Measurements from ENCODE around the gene FGF22. TPM values are rescaled to one million over a fixed set of nuclear protein-coding genes. Genes with fewer than 3 reads are reported as not detected.
A peak's percentile ranks its signal among the peaks of the same experiment; 100 is the strongest.

The FGF22 gene
- total RNA-seq, 8 experiments from 2014 or later, result 0.11 to 2.3 (median 0.51) TPM

GRCh38 chr19:676339-677105 lies 36.8 kb downstream of the FGF22 start, which contains the start of gene FSTL3:
FSTL3 (plus strand) TSS chr19:676392; CDS start chr19:676424, 32 bp downstream.
- peak in 1 of 8 experiments; percentile 1 for ATAC-seq (replicated peaks in 6 of 8)
- in situ Hi-C loops (cut with MboI; ENCODE audit: low pct_unique_long_range_greater_than_20kb in 2 of 9, low sequenced_read_pairs in 9 of 9, unreplicated experiment in 9 of 9), result no loop called here
- WGBS, 10 experiments, result 0% methylated on average over 6 of the region's 63 CpGs; no CpG with 5 or more reads in 9 of the 10 experiments
- Histone ChIP-seq H3K4me3 (peak within 1 kb of the TSS in 4 of 5 donors; percentile 6 to 38 (median 20)), H3K27ac (peak within 1 kb of the TSS; percentile 33 to 83), H3K4me1 (replicated peaks in 1 of 2) (peaks cover 34 to 43% of the 10 kb centered on the region in 2 donors)

DNA sequence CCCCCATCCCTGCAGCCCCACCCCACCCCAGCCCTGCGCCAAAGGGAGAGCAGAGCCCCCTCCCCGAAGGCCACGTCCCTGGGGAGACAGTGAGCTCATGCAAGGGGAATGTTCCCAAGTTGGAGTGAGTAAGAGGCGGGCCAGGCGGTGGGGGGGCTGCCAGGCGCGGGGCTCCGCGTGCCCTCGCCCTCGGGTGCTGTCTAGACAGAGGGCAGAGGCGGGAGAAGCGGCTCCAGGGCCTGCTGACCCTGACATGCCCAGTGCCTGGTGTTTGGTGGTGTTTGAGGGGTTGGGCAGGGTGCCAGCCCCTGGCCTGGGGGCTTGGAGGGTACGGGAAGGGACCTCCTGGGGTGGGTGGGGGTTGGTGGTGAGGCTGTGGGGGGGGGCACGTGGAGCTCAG lies 37.5 kb downstream of the FGF22 start:
- WGBS, 10 experiments, result no CpG with 5 or more reads among the region's 15 CpGs
- no peak overlapping the region for H3K27ac ChIP-seq
- in situ Hi-C loops (cut with MboI; ENCODE audit: low pct_unique_long_range_greater_than_20kb in 2 of 9, low sequenced_read_pairs in 9 of 9, unreplicated experiment in 9 of 9), result no loop called here
- ATAC-seq (replicated peaks in 6 of 8), result peak in 2 of 8 experiments; percentile 2 to 4
- peak overlapping the region in 1 of 5 donors; percentile 38 for H3K4me3 ChIP-seq
- peaks cover 35 to 44% of the 10 kb centered on the region in 2 donors for H3K4me1 ChIP-seq (replicated peaks in 1 of 2)

GRCh38 chr19:677601-678436 lies 38.1 kb downstream of the FGF22 start:
- H3K27ac ChIP-seq, result no peak overlapping the region
- ATAC-seq (replicated peaks in 6 of 8), result peak in 1 of 8 experiments; percentile 1

GRCh38 chr19:678791-679388 lies 39.2 kb downstream of the FGF22 start:
- in situ Hi-C loops (cut with MboI; ENCODE audit: low pct_unique_long_range_greater_than_20kb in 2 of 9, low sequenced_read_pairs in 9 of 9, unreplicated experiment in 9 of 9), result no loop called here
- peaks cover 35 to 44% of the 10 kb centered on the region in 2 donors for H3K4me1 ChIP-seq (replicated peaks in 1 of 2)
- H3K27ac ChIP-seq, result peak overlapping the region in 1 of 2 donors; percentile 98
- peak overlapping the region; percentile 67 to 93 (median 76) for H3K4me3 ChIP-seq
- no peak for ATAC-seq (replicated peaks in 6 of 8)
- 60% methylated on average over 1 of the region's 16 CpGs; no CpG with 5 or more reads in 9 of the 10 experiments for WGBS, 10 experiments

More at GRCh38 chr19:677601-678436, 38.1 kb downstream of the FGF22 start:
- in situ Hi-C loops (cut with MboI; ENCODE audit: low pct_unique_long_range_greater_than_20kb in 2 of 9, low sequenced_read_pairs in 9 of 9, unreplicated experiment in 9 of 9), result no loop called here
- WGBS, 10 experiments, result 50 to 80% (median 67%) methylated on average over 1 to 2 of the region's 22 CpGs; no CpG with 5 or more reads in 5 of the 10 experiments
- no peak overlapping the region for H3K4me3 ChIP-seq
- H3K4me1 ChIP-seq (replicated peaks in 1 of 2), result peaks cover 35 to 44% of the 10 kb centered on the region in 2 donors

DNA sequence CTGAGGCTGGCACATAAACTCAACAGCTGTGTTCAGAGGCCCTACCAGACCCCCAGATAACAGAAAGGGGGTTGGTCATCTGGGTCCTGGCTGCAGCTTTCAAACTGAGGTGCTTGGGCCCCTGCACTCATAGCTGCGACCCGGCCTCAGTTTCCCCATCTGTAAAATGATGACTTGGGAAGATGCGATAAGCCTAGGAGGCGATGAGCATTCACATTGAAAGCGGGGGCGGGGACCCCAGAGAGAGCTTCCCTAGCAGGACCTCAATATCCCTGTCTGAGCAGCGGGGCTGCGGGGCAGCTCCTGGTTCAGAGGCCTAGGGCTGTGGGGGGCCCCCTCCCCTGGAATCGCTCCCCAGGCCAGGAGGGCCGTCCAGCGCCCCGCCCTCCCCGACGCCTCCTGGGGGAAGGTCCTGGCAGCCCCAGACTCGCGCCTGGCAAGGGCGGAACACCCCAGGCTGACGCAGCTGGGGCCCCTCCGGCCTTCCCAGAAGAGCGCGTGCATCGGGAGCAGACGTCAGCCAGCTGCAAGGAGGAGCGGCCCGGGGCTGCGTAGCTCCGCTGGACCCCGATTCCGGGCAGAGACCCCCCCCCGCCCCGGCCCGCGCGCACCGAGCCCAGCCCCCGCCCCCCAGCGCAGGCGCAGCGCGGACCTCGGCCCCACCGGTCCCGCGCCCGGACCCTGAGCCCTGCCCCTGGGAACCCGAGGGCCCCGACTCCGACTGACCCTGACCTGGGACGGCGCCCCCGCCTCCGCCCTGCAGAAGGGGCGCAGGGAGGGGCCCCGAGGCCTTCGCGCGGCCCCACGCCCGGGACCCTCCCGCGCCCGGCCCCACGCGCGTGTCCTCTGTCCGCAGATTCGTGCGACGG lies 40.0 kb downstream of the FGF22 start:
- no CpG with 5 or more reads among the region's 69 CpGs for WGBS, 10 experiments
- Histone ChIP-seq H3K4me1 (replicated peaks in 1 of 2) (peaks cover 35 to 44% of the 10 kb centered on the region in 2 donors), H3K4me3 (peak overlapping the region; percentile 67 to 93 (median 76)), H3K27ac (peak overlapping the region; percentile 97 to 98)
- ATAC-seq (replicated peaks in 6 of 8), result peak; percentile 11 to 52 (median 44)
- in situ Hi-C loops (cut with MboI; ENCODE audit: low pct_unique_long_range_greater_than_20kb in 2 of 9, low sequenced_read_pairs in 9 of 9, unreplicated experiment in 9 of 9), result no loop called here

DNA sequence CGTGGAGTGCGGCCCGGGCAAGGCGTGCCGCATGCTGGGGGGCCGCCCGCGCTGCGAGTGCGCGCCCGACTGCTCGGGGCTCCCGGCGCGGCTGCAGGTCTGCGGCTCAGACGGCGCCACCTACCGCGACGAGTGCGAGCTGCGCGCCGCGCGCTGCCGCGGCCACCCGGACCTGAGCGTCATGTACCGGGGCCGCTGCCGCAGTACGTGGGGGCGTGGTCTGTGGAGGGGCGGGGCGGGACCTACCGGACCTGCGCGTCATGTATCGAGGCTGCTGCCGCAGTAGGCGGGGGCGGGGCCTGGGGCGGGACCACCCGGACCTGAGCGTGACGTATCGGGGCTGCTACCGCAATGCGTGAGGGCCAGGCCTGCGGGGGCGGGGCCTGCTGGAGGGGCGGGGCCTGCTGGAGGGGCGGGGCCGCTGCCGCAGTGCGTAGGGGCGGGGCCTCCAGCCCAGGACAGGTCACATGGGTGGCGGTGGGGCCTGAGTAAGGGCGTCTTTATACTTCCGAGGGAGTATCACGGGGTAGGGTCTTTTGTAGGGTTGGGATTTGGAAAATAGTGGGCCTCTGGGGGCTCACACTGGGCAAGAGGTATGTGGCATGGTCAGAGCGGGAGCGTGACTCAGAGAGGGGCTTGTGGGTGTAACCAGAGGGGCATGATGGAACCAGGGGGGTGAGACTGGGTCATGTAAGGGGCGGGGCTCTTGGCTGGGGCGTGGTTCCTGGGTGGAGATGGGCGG lies 40.8 kb downstream of the FGF22 start:
- peaks cover 31 to 38% of the 10 kb centered on the region in 2 donors for H3K4me1 ChIP-seq (replicated peaks in 1 of 2)
- peak overlapping the region; percentile 67 to 93 (median 76) for H3K4me3 ChIP-seq
- in situ Hi-C loops (cut with MboI; ENCODE audit: low pct_unique_long_range_greater_than_20kb in 2 of 9, low sequenced_read_pairs in 9 of 9, unreplicated experiment in 9 of 9), result no loop called here
- WGBS, 10 experiments, result no CpG with 5 or more reads among the region's 70 CpGs
- ATAC-seq (replicated peaks in 6 of 8), result peak; percentile 44 to 82 (median 76)
- peak overlapping the region; percentile 97 to 98 for H3K27ac ChIP-seq

GRCh38 chr19:681029-682019 lies 41.6 kb downstream of the FGF22 start:
- WGBS, 10 experiments, result 95 to 100% (median 100%) methylated on average over 2 to 4 of the region's 54 CpGs; no CpG with 5 or more reads in 7 of the 10 experiments
- in situ Hi-C loops (cut with MboI; ENCODE audit: low pct_unique_long_range_greater_than_20kb in 2 of 9, low sequenced_read_pairs in 9 of 9, unreplicated experiment in 9 of 9), result no loop called here
- Histone ChIP-seq H3K27ac (peak overlapping the region; percentile 92 to 94), H3K4me3 (peak overlapping the region; percentile 39 to 76 (median 42)), H3K4me1 (replicated peaks in 1 of 2) (peaks cover 24 to 29% of the 10 kb centered on the region in 2 donors)
- ATAC-seq (replicated peaks in 6 of 8), result no peak

- in situ Hi-C loops (cut with MboI; ENCODE audit: low pct_unique_long_range_greater_than_20kb in 2 of 9, low sequenced_read_pairs in 9 of 9, unreplicated experiment in 9 of 9), result no loop called here
- Histone ChIP-seq H3K4me1 (replicated peaks in 1 of 2) (peaks cover 15 to 17% of the 10 kb centered on the region in 2 donors), H3K27ac (no peak overlapping the region), H3K4me3 (no peak overlapping the region)
- no peak for ATAC-seq (replicated peaks in 6 of 8)
- WGBS, 10 experiments, result 60 to 100% (median 96%) methylated on average over 1 to 14 of the region's 25 CpGs; no CpG with 5 or more reads in 5 of the 10 experiments
These were observed 43.1 kb downstream of the FGF22 start for GRCh38 chr19:682678-683320.

- no CpG with 5 or more reads among the region's 31 CpGs for WGBS, 10 experiments
- Histone ChIP-seq H3K4me1 (replicated peaks in 1 of 2) (peaks cover 5 to 6% of the 10 kb centered on the region in 2 donors), H3K4me3 (no peak overlapping the region), H3K27ac (no peak overlapping the region)
- peak in 1 of 8 experiments; percentile 16 for ATAC-seq (replicated peaks in 6 of 8)
- in situ Hi-C loops (cut with MboI; ENCODE audit: low pct_unique_long_range_greater_than_20kb in 2 of 9, low sequenced_read_pairs in 9 of 9, unreplicated experiment in 9 of 9), result no loop called here
These were observed 45.8 kb downstream of the FGF22 start for GRCh38 chr19:685454-685931.

DNA sequence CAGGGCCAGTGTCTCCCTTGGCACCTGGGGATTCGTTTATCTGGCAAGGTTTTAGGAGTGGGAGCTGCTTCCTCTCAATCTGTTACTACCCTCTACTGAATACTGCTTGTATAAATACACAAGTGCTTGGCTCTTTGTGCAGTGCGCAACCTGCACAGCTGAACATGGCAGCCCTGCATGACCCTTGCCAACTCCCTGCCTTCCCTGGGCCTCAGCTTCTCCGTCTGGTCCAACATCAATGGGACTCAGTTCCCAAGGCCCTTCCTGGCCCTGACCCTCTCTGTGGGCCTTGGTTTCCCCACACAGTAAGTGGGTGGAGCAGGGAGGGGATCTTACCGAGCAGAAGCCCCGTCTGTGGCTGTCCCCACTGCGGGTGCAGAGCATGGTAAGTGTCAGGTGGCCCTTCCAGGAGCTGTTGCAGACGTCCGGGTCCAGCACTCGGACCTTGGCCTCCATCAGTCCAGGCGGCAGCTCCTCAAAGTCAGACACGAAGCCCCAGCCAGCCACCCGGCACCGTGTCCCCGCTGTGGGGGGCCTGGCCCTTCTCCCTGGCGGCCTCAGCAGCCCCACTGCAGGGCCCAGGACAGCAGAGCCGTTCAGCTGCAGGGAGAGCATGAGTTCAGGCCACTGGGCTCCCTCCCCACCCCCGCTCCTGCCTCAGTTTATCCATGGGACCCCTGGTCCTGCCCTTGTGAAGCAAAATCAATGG lies 47.1 kb downstream of the FGF22 start:
- no peak overlapping the region for H3K27ac ChIP-seq
- H3K4me1 ChIP-seq (replicated peaks in 1 of 2), result no peaks in the 10 kb centered on the region
- 0 to 75% (median 53%) methylated on average over 1 to 5 of the region's 17 CpGs; no CpG with 5 or more reads in 2 of the 10 experiments for WGBS, 10 experiments
- H3K4me3 ChIP-seq, result no peak overlapping the region
- no peak for ATAC-seq (replicated peaks in 6 of 8)
- in situ Hi-C loops (cut with MboI; ENCODE audit: low pct_unique_long_range_greater_than_20kb in 2 of 9, low sequenced_read_pairs in 9 of 9, unreplicated experiment in 9 of 9), result no loop called here
